Breast epithelium (tissue), 4 donors: ENCODE results near the gene CALU. TPM values are rescaled to one million over a fixed set of nuclear protein-coding genes. Genes with fewer than 3 reads are reported as not detected.

Experiments
- DNase-seq, 2 donors: peaks; one replicate each; pipeline ENCODE4 v3.0.0-alpha.2; 2019; ENCODE audit warnings: low spot score in 2 of 2
- H3K27ac ChIP-seq, 2 donors: fragments of 200-600 bp; sonication (generic) in 1 of 2; one replicate each; pipeline ENCODE4 v1.5.1; 2016 to 2019; ENCODE audit warnings: mild to moderate bottlenecking in 1 of 2
- H3K27me3 ChIP-seq, 2 donors: fragments of 200-600 bp; sonication (generic) in 1 of 2; one replicate each; pipeline versions ENCODE4 v1.5.1 to v1.6.0; 2017 to 2019; ENCODE audit warnings: control low read depth in 1 of 2, mild to moderate bottlenecking in 1 of 2
- H3K36me3 ChIP-seq: fragments of 200-600 bp; one replicate; pipeline ENCODE4 v1.5.1; 2019
- H3K4me1 ChIP-seq, 2 donors: fragments of 200-600 bp; sonication (generic); one replicate each; pipeline ENCODE4 v1.5.1; 2016 to 2019; ENCODE audit warnings: control low read depth in 1 of 2
- H3K4me3 ChIP-seq, 3 donors: fragments of 200-600 bp; sonication (generic); 1 replicate in 2 of 3; 2 replicates in 1 of 3; pipeline ENCODE4 v1.5.1; 2016 to 2019; ENCODE audit warnings: mild to moderate bottlenecking in 3 of 3, moderate library complexity in 2 of 3
- H3K9me3 ChIP-seq, 2 donors: fragments of 200-600 bp; sonication (generic) in 1 of 2; one replicate each; pipeline ENCODE4 v1.5.1; 2016 to 2019; ENCODE audit warnings: control low read depth in 1 of 2
- POLR2A ChIP-seq: fragments of 450-650 bp; IDR thresholded peaks from one replicate; pipeline ENCODE4 v1.6.1; 2016; ENCODE audit warnings: antibody characterized with exemption, mild to moderate bottlenecking, moderate library complexity
- POLR2AphosphoS5 ChIP-seq, 3 donors: sonication (generic); formaldehyde crosslinking; IDR thresholded peaks; one replicate each; pipeline ENCODE4 v1.6.1; 2017; ENCODE audit warnings: antibody characterized with exemption in 3 of 3
- intact Hi-C: fragments of 100-400 bp; cut with DNase I; formaldehyde crosslinking; loops from one replicate; pipeline ENCODE4 v1.15.1; 2023; ENCODE audit warnings: low total_unique reads
- total RNA-seq, 3 donors: library from RNA; depleted of rRNA; stranded (reverse); fragments of >200 nt; gene quantifications; one replicate each; pipeline ENCODE4 v1.1.0, GENCODE V29; 2016
- TF ChIP-seq, protein P1 (sequence below), 3 donors: fragments of 450-650 bp; IDR thresholded peaks; one replicate each; pipeline ENCODE4 v1.5.1; 2016 to 2017; ENCODE audit warnings: antibody characterized with exemption in 3 of 3, mild to moderate bottlenecking in 3 of 3, moderate library complexity in 3 of 3

CALU gene
- total RNA-seq, 3 donors from 2014 or later = 79.3 to 124 (median 104) TPM

DNA sequence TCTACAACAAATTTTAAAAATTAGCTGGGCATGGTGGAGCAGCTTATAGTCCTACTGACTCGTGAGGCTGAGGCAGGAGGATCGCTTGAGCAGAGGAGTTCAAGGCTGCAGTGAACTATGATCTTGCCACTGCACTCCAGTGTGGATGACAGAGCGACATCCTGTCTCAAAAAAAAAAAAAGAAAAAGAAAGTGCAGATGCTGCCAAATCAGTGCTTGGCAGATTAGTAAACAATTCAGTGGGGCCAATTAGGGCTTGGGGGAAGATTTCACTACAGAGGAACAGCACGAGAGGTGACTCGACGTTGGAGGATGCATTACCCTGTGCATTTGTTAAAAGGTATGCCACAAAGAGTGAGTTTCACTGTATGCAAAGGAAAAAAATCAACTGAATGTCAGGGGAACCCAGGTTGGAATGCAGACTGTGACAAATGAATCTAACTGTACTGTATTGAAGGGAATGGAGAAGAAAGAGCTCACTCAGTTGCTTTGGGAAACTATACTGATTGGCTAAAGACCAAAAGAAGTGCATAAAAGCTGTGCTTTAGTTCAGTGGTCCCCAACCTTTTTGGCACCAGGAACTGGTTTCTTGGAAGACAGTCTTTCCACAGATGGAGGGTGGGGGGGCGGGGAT is 35.4 kb upstream of the CALU start:
- H3K4me1 ChIP-seq = no peaks in the 10 kb centered on the region
- no peaks in the 10 kb centered on the region for H3K9me3 ChIP-seq
- no peak for DNase-seq
- no peak for TF ChIP-seq POLR2A
- TF ChIP-seq, protein P1, sequence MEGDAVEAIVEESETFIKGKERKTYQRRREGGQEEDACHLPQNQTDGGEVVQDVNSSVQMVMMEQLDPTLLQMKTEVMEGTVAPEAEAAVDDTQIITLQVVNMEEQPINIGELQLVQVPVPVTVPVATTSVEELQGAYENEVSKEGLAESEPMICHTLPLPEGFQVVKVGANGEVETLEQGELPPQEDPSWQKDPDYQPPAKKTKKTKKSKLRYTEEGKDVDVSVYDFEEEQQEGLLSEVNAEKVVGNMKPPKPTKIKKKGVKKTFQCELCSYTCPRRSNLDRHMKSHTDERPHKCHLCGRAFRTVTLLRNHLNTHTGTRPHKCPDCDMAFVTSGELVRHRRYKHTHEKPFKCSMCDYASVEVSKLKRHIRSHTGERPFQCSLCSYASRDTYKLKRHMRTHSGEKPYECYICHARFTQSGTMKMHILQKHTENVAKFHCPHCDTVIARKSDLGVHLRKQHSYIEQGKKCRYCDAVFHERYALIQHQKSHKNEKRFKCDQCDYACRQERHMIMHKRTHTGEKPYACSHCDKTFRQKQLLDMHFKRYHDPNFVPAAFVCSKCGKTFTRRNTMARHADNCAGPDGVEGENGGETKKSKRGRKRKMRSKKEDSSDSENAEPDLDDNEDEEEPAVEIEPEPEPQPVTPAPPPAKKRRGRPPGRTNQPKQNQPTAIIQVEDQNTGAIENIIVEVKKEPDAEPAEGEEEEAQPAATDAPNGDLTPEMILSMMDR (IDR thresholded peaks at IDR 0.05) = no peak
- no peak for TF ChIP-seq POLR2AphosphoS5 (IDR thresholded peaks at IDR 0.05)
- intact Hi-C loops = no loop called here
- H3K4me3 ChIP-seq = no peak overlapping the region
- H3K27ac ChIP-seq = no peak overlapping the region
- no peaks in the 10 kb centered on the region for H3K36me3 ChIP-seq
- peaks cover 0 to 8% of the 10 kb centered on the region in 2 donors for H3K27me3 ChIP-seq

DNA sequence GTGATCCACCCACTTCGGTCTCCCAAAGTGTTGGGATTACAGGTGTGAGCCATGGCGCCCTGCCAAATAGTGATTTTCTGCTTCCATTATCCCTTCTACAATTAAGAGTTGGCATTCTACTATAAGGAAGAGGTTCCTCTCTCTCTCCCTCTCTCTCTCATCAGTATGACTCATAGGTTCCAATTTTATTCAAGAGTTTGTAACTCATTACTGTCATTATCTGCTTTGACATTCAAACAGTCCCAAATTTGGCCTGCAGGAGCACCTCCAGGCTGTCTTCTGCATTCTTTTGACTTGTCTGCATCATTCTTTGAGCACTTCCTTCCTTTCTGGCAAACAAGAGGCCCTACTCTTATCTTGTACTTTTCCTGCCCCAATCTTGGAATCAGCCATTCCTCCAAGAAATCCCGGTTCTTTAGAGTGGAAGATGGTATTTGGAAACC is 33.2 kb upstream of the CALU start:
- intact Hi-C loops = no loop called here
- no peaks in the 10 kb centered on the region for H3K9me3 ChIP-seq
- no peaks in the 10 kb centered on the region for H3K4me1 ChIP-seq
- H3K27ac ChIP-seq = no peak overlapping the region
- H3K4me3 ChIP-seq = no peak overlapping the region
- no peaks in the 10 kb centered on the region for H3K36me3 ChIP-seq
- no peaks in the 10 kb centered on the region for H3K27me3 ChIP-seq
- no peak for DNase-seq
- TF ChIP-seq, protein P1 (IDR thresholded peaks at IDR 0.05) = no peak
- TF ChIP-seq POLR2A (no peak), POLR2AphosphoS5 (IDR thresholded peaks at IDR 0.05) (no peak)

DNA sequence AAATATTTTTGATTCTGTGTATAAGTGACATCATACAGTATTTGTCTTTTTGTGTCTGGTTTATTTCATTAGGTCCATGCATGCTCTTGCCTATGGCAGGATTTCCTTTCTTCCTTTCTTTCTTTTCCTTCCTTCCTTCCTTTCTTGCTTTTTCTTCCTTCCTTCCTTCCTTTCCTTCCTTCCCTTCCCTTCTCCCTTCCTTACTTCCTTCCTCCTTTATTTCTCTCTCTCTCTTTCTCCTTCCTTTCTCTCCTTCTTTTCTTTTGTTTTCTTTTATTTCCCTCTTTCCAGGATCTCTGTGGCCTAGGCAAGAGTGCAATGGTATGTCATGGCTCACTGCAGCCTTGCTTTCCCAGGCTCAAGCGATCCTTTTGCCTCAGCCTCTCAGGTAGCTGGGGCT is 31.4 kb upstream of the CALU start:
- H3K9me3 ChIP-seq = no peaks in the 10 kb centered on the region
- H3K27me3 ChIP-seq = no peaks in the 10 kb centered on the region
- no peak overlapping the region for H3K4me3 ChIP-seq
- no peak overlapping the region for H3K27ac ChIP-seq
- TF ChIP-seq POLR2A = no peak
- TF ChIP-seq POLR2AphosphoS5 (IDR thresholded peaks at IDR 0.05) = no peak
- TF ChIP-seq, protein P1 (IDR thresholded peaks at IDR 0.05) = no peak
- no peak for DNase-seq
- no peaks in the 10 kb centered on the region for H3K36me3 ChIP-seq
- intact Hi-C loops = no loop called here
- H3K4me1 ChIP-seq = no peaks in the 10 kb centered on the region

DNA sequence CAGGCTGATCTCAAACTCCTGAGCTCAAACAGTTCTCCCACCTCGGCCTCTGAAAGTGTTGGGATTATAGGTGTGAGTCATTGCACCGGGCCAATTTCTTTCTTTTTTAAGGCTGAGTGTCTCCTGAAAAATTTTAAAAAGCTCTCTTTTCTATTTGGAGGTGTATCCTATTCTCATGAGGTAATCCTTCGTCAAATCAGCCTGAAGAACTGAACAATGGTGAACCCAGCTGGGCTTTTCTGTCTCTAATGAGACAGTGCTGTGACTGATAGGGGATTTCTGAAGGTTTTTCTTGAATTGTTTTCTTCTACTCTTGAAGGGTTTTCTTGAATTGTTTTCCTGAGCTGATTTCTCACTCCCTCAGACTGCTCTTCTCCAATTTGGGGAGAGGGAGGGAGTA is 30.9 kb upstream of the CALU start:
- no peak overlapping the region for H3K27ac ChIP-seq
- intact Hi-C loops = no loop called here
- TF ChIP-seq POLR2AphosphoS5 (IDR thresholded peaks at IDR 0.05) (no peak), POLR2A (no peak)
- TF ChIP-seq, protein P1 (IDR thresholded peaks at IDR 0.05) = no peak
- no peaks in the 10 kb centered on the region for H3K36me3 ChIP-seq
- no peaks in the 10 kb centered on the region for H3K9me3 ChIP-seq
- no peak overlapping the region for H3K4me3 ChIP-seq
- H3K4me1 ChIP-seq = no peaks in the 10 kb centered on the region
- no peak for DNase-seq
- H3K27me3 ChIP-seq = no peaks in the 10 kb centered on the region

DNA sequence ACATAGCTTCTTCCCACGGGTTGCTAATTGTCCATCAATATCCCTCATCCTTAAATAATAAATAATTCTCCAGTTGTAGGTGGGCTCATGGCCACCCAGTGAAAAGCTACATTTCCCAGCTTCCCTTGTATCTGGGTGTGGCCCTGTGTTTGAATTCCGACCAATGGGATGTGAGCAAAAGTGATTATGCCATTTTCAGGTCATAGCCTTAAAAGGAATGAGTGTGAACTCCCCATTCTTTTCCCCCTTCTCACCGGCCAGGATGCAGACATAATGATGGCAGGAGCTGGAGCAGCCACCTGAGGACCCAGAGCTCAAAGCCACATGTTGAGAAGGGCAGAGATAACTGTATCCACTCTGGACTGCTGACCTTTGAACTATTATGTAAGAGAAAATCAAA is 30.3 kb upstream of the CALU start:
- TF ChIP-seq POLR2A = no peak
- TF ChIP-seq POLR2AphosphoS5 (IDR thresholded peaks at IDR 0.05) = no peak
- TF ChIP-seq, protein P1 (IDR thresholded peaks at IDR 0.05) = no peak
- DNase-seq = no peak
- H3K27ac ChIP-seq = no peak overlapping the region
- H3K36me3 ChIP-seq = no peaks in the 10 kb centered on the region
- H3K4me1 ChIP-seq = no peaks in the 10 kb centered on the region
- intact Hi-C loops = no loop called here
- H3K27me3 ChIP-seq = no peaks in the 10 kb centered on the region
- no peak overlapping the region for H3K4me3 ChIP-seq
- no peaks in the 10 kb centered on the region for H3K9me3 ChIP-seq
